ENCODE data around the gene RPS15. TPM values are rescaled to one million over a fixed set of nuclear protein-coding genes. Genes with fewer than 3 reads are reported as not detected.

Gene RPS15
- total and polyA plus RNA-seq, 2 of the 13 experiments (the other 11 are each of a cell fraction or from before 2014, with no cell fraction given), result 695 to 1,411 TPM

DNA sequence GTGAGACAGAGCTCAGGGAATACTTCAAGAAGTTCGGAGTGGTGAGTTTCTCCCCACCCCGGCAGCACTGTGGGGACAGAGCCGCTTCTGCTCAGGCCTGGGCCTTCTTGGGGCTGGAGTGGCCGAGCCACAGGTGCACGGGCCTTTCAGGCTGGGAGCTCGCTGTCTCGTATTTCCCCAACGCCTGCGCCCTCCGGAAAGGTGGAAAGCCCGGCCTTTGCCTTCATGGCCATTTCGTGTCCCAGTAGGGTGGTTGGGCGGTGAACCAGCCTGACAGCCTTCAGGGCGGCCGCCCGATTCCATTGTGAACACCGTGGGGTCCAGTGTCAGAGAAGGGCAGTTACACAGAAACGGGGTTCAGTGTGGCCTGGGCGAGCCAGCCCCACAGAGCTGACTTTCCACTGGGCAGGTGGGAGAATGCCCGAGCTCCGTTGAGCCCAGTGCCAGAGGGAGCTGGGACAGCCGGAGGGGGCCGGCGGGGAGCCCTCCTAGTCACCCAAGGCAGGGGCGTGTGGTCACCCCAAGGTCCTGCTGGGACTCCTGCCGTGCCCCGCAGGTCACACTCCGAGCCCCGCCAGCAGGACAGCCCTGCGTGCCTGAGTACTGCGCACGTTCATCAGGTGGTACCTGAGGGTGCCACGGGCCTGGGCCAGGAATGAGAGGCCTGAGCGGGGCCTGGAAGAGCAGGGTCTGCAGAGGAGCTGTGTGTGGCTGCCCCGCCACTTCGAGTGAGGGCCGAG, 16.8 kb upstream of the RPS15 start:
- FAIRE-seq, result no peak
- DNase-seq (ENCODE audit: low spot score), result no peak
- H3K9ac ChIP-seq (ENCODE audit: insufficient read depth, low read depth, low read length), result no peak overlapping the region
- WGBS (ENCODE audit: low lambda C conversion rate), result 95% methylated on average over 21 of the region's 37 CpGs
- H3K4me1 ChIP-seq (ENCODE audit: insufficient read depth, low read length), result peaks cover 61% of the 10 kb centered on the region
- peaks cover 65% of the 10 kb centered on the region for H3K79me2 ChIP-seq (ENCODE audit: insufficient read depth, low read length)
- POLR2A ChIA-PET, result interaction anchor here (2.5 kb wide), 1 partner anchor 8 kb away, joined by 6 read pairs; no protein-coding TSS in a partner anchor
- H3K36me3 ChIP-seq (replicated peaks in 1 of 2; ENCODE audit: control insufficient read depth in 1 of 2, insufficient read depth in 2 of 2, low read length in 2 of 2), result peaks cover 32 to 76% of the 10 kb centered on the region in 2 experiments
- CTCF ChIA-PET (ENCODE audit: low intra/inter-chr PET ratio, low total read pairs), result no interaction called here
- ATAC-seq, result no peak
- no peak overlapping the region for H2AFZ ChIP-seq (ENCODE audit: low read length)
- H4K20me1 ChIP-seq (ENCODE audit: insufficient read depth, low read length), result peaks cover 34% of the 10 kb centered on the region
- in situ Hi-C loops (cut with HindIII; ENCODE audit: extremely low pct_ligation_motif_present, low pct_unique_long_range_greater_than_20kb), result no loop called here
- BruUV-seq (replicated peaks), result no TSS peak
- TF ChIP-seq RBFOX2 (IDR thresholded peaks at IDR 0.05; ENCODE audit: low read depth, low read length) (peak; percentile 42; the same call in 1 of the 2 replicates), AGO2 (optimal IDR thresholded peaks at IDR 0.05; ENCODE audit: low read depth, low read length) (peak; percentile 89), ELF4 (CRISPR knock-in tag; IDR thresholded peaks at IDR 0.05; ENCODE audit: borderline replicate concordance) (no peak), ZNF572 (CRISPR knock-in tag; IDR thresholded peaks at IDR 0.05) (no peak), RBM22 (optimal IDR thresholded peaks at IDR 0.05; ENCODE audit: low read length) (peak; percentile 80)
- intact Hi-C loops (cut with micrococcal nuclease; ENCODE audit: unreplicated experiment), result no loop called here
- peak overlapping the region; percentile 27 for H3K27ac ChIP-seq (ENCODE audit: extremely low read length, insufficient read depth, low read length)
- no peak overlapping the region for H3K4me2 ChIP-seq (ENCODE audit: low read depth, low read length)
- H3K9me3 ChIP-seq (ENCODE audit: low read length), result no peaks in the 10 kb centered on the region
- no peaks in the 10 kb centered on the region for H3K27me3 ChIP-seq (ENCODE audit: control insufficient read depth in 1 of 2, insufficient read depth in 2 of 2, low read length in 2 of 2)
- H3K4me3 ChIP-seq (replicated peaks in 1 of 3; ENCODE audit: insufficient read depth in 1 of 3, low read depth in 2 of 3, low read length in 3 of 3), result no peak overlapping the region

DNA sequence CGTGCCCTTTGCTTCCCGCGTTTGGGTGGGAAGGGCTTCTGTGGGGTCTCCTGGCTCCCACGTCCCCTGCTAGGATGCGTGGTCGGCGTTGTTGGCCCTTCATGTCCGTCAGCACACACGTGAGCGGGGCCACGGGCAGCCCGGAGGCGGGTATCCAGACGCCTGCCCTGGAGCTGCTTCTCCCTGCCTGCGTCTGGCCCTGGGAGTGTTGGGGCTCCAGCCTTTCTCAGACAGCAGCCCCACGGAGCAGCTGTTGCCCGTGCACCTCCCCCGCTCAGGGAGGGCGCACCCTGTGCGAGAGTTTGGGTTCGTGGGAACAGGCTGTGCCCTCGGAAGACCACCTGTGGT, 16.3 kb upstream of the RPS15 start:
- Histone ChIP-seq H3K4me2 (ENCODE audit: low read depth, low read length) (no peak overlapping the region), H3K9ac (ENCODE audit: insufficient read depth, low read depth, low read length) (no peak overlapping the region; the same call in 1 of the 2 replicates), H3K9me3 (ENCODE audit: low read length) (no peaks in the 10 kb centered on the region), H3K4me1 (ENCODE audit: insufficient read depth, low read length) (peaks cover 55% of the 10 kb centered on the region), H3K27me3 (ENCODE audit: control insufficient read depth in 1 of 2, insufficient read depth in 2 of 2, low read length in 2 of 2) (no peaks in the 10 kb centered on the region), H2AFZ (ENCODE audit: low read length) (no peak overlapping the region), H3K4me3 (replicated peaks in 1 of 3; ENCODE audit: insufficient read depth in 1 of 3, low read depth in 2 of 3, low read length in 3 of 3) (no peak overlapping the region), H3K36me3 (replicated peaks in 1 of 2; ENCODE audit: control insufficient read depth in 1 of 2, insufficient read depth in 2 of 2, low read length in 2 of 2) (peaks cover 32 to 78% of the 10 kb centered on the region in 2 experiments), H3K79me2 (ENCODE audit: insufficient read depth, low read length) (peaks cover 59% of the 10 kb centered on the region), H3K27ac (ENCODE audit: extremely low read length, insufficient read depth, low read length) (peak overlapping the region; percentile 27), H4K20me1 (ENCODE audit: insufficient read depth, low read length) (peaks cover 33% of the 10 kb centered on the region)
- no peak for DNase-seq (ENCODE audit: low spot score)
- in situ Hi-C loops (cut with HindIII; ENCODE audit: extremely low pct_ligation_motif_present, low pct_unique_long_range_greater_than_20kb) (no loop called here), intact Hi-C loops (cut with micrococcal nuclease; ENCODE audit: unreplicated experiment) (no loop called here)
- ChIA-PET POLR2A (interaction anchor here (2.5 kb wide), 1 partner anchor 8 kb away, joined by 6 read pairs; no protein-coding TSS in a partner anchor), CTCF (ENCODE audit: low intra/inter-chr PET ratio, low total read pairs) (no interaction called here)
- FAIRE-seq, result no peak
- no peak for ATAC-seq
- no CpG with 5 or more reads among the region's 22 CpGs for WGBS (ENCODE audit: low lambda C conversion rate)
- no TSS peak for BruUV-seq (replicated peaks)
- TF ChIP-seq ERF (CRISPR knock-in tag; IDR thresholded peaks at IDR 0.05) (no peak), ZNF547 (CRISPR knock-in tag; IDR thresholded peaks at IDR 0.05) (no peak), NR2F1 (CRISPR knock-in tag; IDR thresholded peaks at IDR 0.05) (no peak), ZBTB7A (CRISPR knock-in tag; IDR thresholded peaks at IDR 0.05) (no peak), AGO2 (optimal IDR thresholded peaks at IDR 0.05; ENCODE audit: low read depth, low read length) (peak; percentile 58), MZF1 (CRISPR knock-in tag; IDR thresholded peaks at IDR 0.05; ENCODE audit: borderline replicate concordance) (no peak), ZBTB38 (CRISPR knock-in tag; IDR thresholded peaks at IDR 0.05) (peak; percentile 44; the same call in 1 of the 2 replicates), ZFP36L2 (CRISPR knock-in tag; IDR thresholded peaks at IDR 0.05) (no peak)
- TF ChIP-seq, protein P1, sequence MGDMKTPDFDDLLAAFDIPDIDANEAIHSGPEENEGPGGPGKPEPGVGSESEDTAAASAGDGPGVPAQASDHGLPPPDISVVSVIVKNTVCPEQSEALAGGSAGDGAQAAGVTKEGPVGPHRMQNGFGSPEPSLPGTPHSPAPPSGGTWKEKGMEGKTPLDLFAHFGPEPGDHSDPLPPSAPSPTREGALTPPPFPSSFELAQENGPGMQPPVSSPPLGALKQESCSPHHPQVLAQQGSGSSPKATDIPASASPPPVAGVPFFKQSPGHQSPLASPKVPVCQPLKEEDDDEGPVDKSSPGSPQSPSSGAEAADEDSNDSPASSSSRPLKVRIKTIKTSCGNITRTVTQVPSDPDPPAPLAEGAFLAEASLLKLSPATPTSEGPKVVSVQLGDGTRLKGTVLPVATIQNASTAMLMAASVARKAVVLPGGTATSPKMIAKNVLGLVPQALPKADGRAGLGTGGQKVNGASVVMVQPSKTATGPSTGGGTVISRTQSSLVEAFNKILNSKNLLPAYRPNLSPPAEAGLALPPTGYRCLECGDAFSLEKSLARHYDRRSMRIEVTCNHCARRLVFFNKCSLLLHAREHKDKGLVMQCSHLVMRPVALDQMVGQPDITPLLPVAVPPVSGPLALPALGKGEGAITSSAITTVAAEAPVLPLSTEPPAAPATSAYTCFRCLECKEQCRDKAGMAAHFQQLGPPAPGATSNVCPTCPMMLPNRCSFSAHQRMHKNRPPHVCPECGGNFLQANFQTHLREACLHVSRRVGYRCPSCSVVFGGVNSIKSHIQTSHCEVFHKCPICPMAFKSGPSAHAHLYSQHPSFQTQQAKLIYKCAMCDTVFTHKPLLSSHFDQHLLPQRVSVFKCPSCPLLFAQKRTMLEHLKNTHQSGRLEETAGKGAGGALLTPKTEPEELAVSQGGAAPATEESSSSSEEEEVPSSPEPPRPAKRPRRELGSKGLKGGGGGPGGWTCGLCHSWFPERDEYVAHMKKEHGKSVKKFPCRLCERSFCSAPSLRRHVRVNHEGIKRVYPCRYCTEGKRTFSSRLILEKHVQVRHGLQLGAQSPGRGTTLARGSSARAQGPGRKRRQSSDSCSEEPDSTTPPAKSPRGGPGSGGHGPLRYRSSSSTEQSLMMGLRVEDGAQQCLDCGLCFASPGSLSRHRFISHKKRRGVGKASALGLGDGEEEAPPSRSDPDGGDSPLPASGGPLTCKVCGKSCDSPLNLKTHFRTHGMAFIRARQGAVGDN (CRISPR knock-in tag; IDR thresholded peaks at IDR 0.05), result 0 out of 2 replicates have a peak, but pooled peaks have one; percentile 17
